Subcutaneous adipose tissue (tissue), 4 donors: ENCODE data around the gene MTTP. TPM values are rescaled to one million over a fixed set of nuclear protein-coding genes. Genes with fewer than 3 reads are reported as not detected.

Experiments used
- total RNA-seq, 4 donors: library from RNA; depleted of rRNA; stranded (reverse); fragments of >200 nt; gene quantifications; one replicate each; pipeline ENCODE4 v1.1.0, GENCODE V29; 2016
- TF ChIP-seq, protein P1 (sequence below): fragments of 450-650 bp; IDR thresholded peaks from one replicate; pipeline ENCODE4 v1.5.1; 2016; ENCODE audit warnings: low read depth, mild to moderate bottlenecking, control low read depth, antibody characterized with exemption, moderate library complexity

The MTTP gene
- total RNA-seq, result 1 to 10 TPM in 2 of 4 donors, under 1 TPM in 1, not detected in 1; 0.38 to 1.3 (median 1.0) TPM

DNA sequence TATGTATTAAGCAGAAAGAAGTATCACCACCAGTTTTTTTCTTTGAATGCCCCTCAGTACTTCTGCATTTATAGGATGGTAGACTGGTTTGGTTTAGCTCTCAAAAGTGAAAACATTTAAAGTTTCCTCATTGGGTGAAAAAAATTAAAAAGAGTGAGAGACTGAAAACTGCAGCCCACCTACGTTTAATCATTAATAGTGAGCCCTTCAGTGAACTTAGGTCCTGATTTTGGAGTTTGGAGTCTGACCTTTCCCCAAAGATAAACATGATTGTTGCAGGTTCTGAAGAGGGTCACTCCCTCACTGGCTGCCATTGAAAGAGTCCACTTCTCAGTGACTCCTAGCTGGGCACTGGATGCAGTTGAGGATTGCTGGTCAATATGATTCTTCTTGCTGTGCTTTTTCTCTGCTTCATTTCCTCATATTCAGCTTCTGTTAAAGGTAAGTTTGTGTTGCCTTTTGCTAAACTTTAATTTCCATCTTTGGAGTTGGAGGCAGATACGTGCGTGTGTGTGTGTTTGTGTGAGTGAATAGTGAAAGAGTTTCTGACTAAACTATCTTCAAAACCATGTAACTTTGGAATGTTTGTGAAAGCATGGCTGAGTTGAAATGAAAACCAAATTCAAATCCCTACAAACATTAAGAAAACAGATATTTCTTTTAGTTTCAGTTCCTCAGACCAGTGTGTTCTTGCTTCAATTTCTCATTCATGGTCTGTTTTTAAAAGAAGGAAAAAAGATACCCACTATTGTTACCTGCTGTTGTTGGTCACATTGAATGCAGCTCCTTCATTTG, at the start of gene MTTP:
MTTP (plus strand) TSS at position 295 of the 795 bp plus-strand sequence; CDS start at position 381, 86 bp downstream.
- TF ChIP-seq, protein P1, sequence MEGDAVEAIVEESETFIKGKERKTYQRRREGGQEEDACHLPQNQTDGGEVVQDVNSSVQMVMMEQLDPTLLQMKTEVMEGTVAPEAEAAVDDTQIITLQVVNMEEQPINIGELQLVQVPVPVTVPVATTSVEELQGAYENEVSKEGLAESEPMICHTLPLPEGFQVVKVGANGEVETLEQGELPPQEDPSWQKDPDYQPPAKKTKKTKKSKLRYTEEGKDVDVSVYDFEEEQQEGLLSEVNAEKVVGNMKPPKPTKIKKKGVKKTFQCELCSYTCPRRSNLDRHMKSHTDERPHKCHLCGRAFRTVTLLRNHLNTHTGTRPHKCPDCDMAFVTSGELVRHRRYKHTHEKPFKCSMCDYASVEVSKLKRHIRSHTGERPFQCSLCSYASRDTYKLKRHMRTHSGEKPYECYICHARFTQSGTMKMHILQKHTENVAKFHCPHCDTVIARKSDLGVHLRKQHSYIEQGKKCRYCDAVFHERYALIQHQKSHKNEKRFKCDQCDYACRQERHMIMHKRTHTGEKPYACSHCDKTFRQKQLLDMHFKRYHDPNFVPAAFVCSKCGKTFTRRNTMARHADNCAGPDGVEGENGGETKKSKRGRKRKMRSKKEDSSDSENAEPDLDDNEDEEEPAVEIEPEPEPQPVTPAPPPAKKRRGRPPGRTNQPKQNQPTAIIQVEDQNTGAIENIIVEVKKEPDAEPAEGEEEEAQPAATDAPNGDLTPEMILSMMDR, result no peak

DNA sequence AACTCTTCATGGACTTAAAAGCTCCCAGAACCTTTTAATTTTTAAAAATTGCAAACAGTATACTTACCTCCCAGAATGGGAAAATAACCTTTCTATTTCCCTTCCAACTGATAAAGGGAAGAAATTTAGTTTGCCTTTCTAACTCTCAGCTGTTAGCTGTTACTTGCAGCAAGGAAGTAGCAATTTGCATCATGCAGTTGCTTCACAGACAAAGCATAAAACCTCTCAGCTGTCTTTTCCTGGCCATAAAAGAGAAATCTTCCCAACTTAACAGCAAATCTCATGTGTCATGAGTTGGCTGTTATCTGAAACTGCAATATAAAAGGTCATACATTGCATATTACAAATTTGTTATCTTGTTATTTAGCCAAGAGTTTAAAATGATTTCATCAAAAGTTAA, 45.4 kb upstream of the MTTP start:
- TF ChIP-seq, protein P1, result no peak

DNA sequence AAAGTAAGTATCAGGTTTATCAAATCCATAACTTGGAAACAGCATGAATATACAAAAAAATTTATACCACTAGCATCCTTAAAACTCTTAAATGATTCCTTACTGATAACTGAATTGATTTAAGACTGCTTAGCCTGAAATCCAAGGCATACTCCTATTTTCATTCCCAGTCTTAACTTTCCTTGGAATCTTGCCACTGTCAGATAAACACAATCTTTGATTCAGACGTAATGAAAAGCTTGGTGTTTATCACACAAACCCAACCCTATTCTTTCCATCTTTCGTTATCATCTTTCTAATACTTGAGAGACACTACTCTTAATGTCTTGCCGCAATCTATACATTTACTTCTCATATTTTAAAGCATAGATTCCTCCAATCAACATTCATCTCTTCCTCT, 44.7 kb upstream of the MTTP start:
- TF ChIP-seq, protein P1, result no peak

DNA sequence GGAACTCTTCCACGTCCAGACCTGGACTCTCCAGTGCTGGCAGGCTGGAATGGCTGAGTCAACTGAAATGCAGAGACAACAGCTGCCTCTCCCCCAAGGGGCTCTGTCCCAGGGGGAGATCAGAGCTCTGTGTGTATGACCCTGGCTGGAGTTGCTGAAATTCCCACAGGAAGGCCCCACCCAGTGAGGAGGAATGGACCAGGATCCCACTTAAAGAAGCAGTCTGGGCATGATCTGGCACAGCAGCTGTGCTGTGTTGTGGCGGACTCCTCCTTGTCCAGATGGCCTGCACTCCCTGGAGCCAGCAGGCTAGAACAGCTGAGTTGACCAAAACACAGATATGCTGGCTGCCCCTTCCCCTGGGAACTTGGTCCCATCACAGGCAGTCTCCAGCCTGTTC, 38.4 kb upstream of the MTTP start:
- TF ChIP-seq, protein P1, result no peak

DNA sequence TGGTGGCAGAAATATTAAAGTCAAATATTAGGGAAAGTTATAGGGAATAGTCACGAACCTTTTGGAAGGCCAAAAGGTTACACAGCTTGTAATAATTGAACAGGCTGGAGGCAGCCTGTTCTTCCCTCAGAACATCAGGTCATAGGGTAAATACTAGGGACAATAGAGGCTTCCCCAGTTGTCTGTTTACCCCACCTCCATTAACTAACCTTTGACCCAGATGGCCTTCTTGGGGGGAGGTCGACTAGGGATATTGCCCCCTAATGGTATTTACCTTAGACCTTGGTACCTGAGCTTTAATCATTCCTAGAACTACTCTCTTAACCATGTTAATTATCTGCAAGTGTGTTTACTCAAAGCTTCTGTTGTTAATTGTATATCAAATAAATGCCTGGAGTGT, 37.8 kb upstream of the MTTP start:
- TF ChIP-seq, protein P1, result no peak

DNA sequence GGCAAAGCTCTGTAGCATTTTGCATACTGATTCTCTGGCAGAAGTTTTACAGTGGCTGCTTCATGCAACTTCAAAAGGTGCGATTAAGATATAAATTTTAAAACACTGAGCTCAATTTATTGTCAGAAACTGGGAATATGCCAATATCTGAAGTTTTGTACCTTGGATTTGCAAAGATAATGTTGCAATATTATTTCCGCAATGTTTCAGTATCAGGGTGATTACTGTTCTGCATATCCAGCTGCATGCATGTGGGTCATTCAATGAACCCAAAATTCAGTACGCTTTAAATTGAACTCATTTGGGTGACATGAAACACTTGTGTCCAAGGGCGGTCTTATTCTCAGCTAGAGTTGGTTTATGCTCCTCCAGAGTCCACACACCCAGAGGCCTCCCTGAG, 37.0 kb upstream of the MTTP start:
- TF ChIP-seq, protein P1, result no peak

DNA sequence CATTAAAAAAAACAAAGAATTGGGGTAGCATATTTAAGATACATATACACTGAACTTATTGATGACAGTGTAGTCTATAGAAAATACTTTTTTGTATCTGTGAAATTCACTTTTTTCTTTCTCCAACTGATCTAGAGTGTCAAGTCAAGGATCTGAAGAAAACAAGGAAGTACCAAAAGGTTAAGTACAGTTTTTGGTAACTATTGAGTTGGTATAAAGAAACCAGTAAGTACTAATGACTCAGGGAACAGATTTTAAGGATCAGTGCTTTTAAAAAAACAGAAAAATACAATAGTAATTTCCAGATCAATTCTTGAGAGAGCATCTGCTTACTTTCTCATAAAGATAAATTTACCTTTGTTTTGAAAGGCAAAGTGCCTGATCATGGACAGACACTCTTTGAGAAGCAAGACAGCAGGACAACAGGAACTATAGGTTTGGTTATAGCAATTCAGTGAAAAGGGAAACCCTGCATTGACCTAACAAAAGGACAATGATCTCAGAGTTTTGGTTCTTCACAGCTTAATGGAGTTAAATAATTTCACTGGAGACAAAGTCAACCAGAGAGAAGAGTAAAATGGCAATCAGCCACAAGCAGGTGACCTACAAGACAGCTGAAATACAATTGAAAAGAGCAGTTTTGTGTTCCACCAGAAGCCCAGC, 34.2 kb upstream of the MTTP start:
- TF ChIP-seq, protein P1, result no peak
